ENCODE results near the gene TRAPPC5. TPM values are rescaled to one million over a fixed set of nuclear protein-coding genes. Genes with fewer than 3 reads are reported as not detected.

The TRAPPC5 gene
- total RNA-seq, 1 donor from 2014 or later: 110 TPM

DNA sequence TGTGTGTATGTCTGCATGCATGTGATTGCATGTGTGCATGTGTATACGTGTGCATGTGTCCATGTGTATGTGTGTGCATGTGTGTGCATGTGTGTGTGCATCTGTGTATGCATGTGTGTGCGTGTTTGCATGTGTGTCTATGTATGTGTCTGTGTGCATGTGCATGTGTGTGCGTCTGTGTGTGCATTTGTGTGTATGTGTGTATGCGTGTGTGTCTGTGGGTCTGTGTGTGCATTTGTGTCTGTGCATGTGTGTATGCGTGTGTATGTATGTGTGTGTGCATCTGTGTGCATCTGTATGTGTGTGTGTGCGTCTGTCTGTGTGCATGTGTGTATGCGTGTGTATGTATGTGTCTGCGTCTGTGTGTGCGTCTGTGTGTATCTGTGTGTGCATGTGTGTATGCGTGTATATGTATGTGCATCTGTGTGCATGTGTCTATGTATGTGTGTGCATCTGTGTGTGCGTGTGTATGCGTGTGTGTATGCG, 40.7 kb upstream of the TRAPPC5 start:
- Mint-ChIP-seq H3K4me1 (ENCODE audit: low read depth, unreplicated experiment) (no peaks in the 10 kb centered on the region), H3K36me3 (ENCODE audit: low read depth, unreplicated experiment) (peaks cover 1% of the 10 kb centered on the region), H3K27ac (ENCODE audit: unreplicated experiment) (no peak overlapping the region), H3K4me3 (ENCODE audit: unreplicated experiment) (no peak overlapping the region), H3K9me3 (ENCODE audit: unreplicated experiment) (no peaks in the 10 kb centered on the region), H3K27me3 (ENCODE audit: low read depth, unreplicated experiment) (peaks cover 7% of the 10 kb centered on the region)
- Histone ChIP-seq H3K4me2 (ENCODE audit: low read length) (no peak overlapping the region), H4K20me1 (ENCODE audit: insufficient read depth, low read length) (no peaks in the 10 kb centered on the region), H3K27ac (ENCODE audit: low read depth, low read length) (no peak overlapping the region), H3K9ac (ENCODE audit: low read length) (no peak overlapping the region), H3K79me2 (ENCODE audit: insufficient read depth, low read length) (no peaks in the 10 kb centered on the region), H3K27me3 (ENCODE audit: insufficient read depth, low read length) (peaks cover 13% of the 10 kb centered on the region), H3K4me3 (ENCODE audit: insufficient read depth, low read depth, low read length) (no peak overlapping the region), H3K9me3 (ENCODE audit: insufficient read depth, low read depth, low read length) (peaks cover 5% of the 10 kb centered on the region), H2AFZ (ENCODE audit: low read depth, low read length) (no peak overlapping the region), H3K36me3 (ENCODE audit: insufficient read depth, low read length) (no peaks in the 10 kb centered on the region), H3K4me1 (ENCODE audit: insufficient read depth, low read length) (no peaks in the 10 kb centered on the region)
- TF ChIP-seq, protein P1, sequence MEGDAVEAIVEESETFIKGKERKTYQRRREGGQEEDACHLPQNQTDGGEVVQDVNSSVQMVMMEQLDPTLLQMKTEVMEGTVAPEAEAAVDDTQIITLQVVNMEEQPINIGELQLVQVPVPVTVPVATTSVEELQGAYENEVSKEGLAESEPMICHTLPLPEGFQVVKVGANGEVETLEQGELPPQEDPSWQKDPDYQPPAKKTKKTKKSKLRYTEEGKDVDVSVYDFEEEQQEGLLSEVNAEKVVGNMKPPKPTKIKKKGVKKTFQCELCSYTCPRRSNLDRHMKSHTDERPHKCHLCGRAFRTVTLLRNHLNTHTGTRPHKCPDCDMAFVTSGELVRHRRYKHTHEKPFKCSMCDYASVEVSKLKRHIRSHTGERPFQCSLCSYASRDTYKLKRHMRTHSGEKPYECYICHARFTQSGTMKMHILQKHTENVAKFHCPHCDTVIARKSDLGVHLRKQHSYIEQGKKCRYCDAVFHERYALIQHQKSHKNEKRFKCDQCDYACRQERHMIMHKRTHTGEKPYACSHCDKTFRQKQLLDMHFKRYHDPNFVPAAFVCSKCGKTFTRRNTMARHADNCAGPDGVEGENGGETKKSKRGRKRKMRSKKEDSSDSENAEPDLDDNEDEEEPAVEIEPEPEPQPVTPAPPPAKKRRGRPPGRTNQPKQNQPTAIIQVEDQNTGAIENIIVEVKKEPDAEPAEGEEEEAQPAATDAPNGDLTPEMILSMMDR (IDR thresholded peaks at IDR 0.05; ENCODE audit: insufficient read depth, low read depth, low read length): no peak
- no peak for TF ChIP-seq EZH2 (IDR thresholded peaks at IDR 0.05; ENCODE audit: insufficient read depth, low read length)
- FAIRE-seq: no peak
- no peak for DNase-seq (ENCODE audit: low read depth)

DNA sequence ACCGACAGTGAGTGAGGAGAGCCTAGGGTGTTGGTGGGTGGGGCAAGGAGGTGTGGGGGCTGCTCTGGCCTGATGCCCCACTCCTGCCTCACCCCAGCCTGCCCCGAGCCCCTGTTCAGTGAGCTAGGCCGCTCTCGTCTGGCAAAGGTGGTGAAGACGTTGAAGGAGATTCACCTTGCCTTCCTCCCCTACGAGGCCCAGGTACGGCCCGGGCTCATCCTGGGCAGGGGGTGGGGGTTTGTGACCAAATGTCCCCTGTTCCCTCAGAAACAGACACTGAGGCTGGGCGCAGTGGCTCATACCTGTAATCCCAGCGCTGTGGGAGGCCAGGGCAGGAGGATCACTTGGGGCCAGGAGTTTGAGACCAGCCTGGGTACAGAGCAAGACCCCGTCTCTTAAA, 39.8 kb upstream of the TRAPPC5 start:
- peaks cover 1% of the 10 kb centered on the region for H3K36me3 Mint-ChIP-seq (ENCODE audit: low read depth, unreplicated experiment)
- peaks cover 3% of the 10 kb centered on the region for H3K27me3 Mint-ChIP-seq (ENCODE audit: low read depth, unreplicated experiment)
- no peaks in the 10 kb centered on the region for H3K79me2 ChIP-seq (ENCODE audit: insufficient read depth, low read length)
- no peak overlapping the region for H2AFZ ChIP-seq (ENCODE audit: low read depth, low read length)
- no peaks in the 10 kb centered on the region for H3K36me3 ChIP-seq (ENCODE audit: insufficient read depth, low read length)
- H3K27ac ChIP-seq (ENCODE audit: low read depth, low read length): no peak overlapping the region
- no peaks in the 10 kb centered on the region for H3K9me3 Mint-ChIP-seq (ENCODE audit: unreplicated experiment)
- H3K9ac ChIP-seq (ENCODE audit: low read length): no peak overlapping the region
- H3K4me1 Mint-ChIP-seq (ENCODE audit: low read depth, unreplicated experiment): no peaks in the 10 kb centered on the region
- H3K4me2 ChIP-seq (ENCODE audit: low read length): no peak overlapping the region
- H3K9me3 ChIP-seq (ENCODE audit: insufficient read depth, low read depth, low read length): peaks cover 5% of the 10 kb centered on the region
- H4K20me1 ChIP-seq (ENCODE audit: insufficient read depth, low read length): no peaks in the 10 kb centered on the region
- no peak overlapping the region for H3K4me3 Mint-ChIP-seq (ENCODE audit: unreplicated experiment)
- FAIRE-seq: no peak
- TF ChIP-seq EZH2 (IDR thresholded peaks at IDR 0.05; ENCODE audit: insufficient read depth, low read length): no peak
- TF ChIP-seq, protein P1 (IDR thresholded peaks at IDR 0.05; ENCODE audit: insufficient read depth, low read depth, low read length): no peak
- H3K4me3 ChIP-seq (ENCODE audit: insufficient read depth, low read depth, low read length): no peak overlapping the region
- DNase-seq (ENCODE audit: low read depth): no peak
- no peaks in the 10 kb centered on the region for H3K4me1 ChIP-seq (ENCODE audit: insufficient read depth, low read length)
- no peak overlapping the region for H3K27ac Mint-ChIP-seq (ENCODE audit: unreplicated experiment)
- peaks cover 10% of the 10 kb centered on the region for H3K27me3 ChIP-seq (ENCODE audit: insufficient read depth, low read length)
